ENCODE data around the gene NACC2. TPM values are rescaled to one million over a fixed set of nuclear protein-coding genes. Genes with fewer than 3 reads are reported as not detected.

Gene NACC2
- total and polyA plus RNA-seq, 10 of the 15 experiments (the other 5 are each of a cell fraction or from before 2014, with no cell fraction given) = 0.66 to 14.7 (median 3.5) TPM

GRCh38 chr9:136118320-136119060, 23.4 kb upstream of the NACC2 start, which contains the start of gene TMEM250 (continued):
- TF ChIP-seq EZH2 (IDR thresholded peaks at IDR 0.05; ENCODE audit: borderline replicate concordance, control insufficient read depth, low read depth, low read length) (no peak), RUNX3 (IDR thresholded peaks at IDR 0.05; ENCODE audit: low read length) (no peak), E4F1 (IDR thresholded peaks at IDR 0.05; ENCODE audit: borderline replicate concordance, partially characterized antibody) (peak; percentile 24), POU2F2 (IDR thresholded peaks at IDR 0.05; ENCODE audit: borderline replicate concordance, low read depth, low read length) (peak; percentile 45), RFX5 (IDR thresholded peaks at IDR 0.05; ENCODE audit: low read depth, low read length) (no peak), CUX1 (IDR thresholded peaks at IDR 0.05; ENCODE audit: insufficient replicate concordance, low read depth, low read length) (no peak), KAT2A (conservative IDR thresholded peaks at IDR 0.05; ENCODE audit: control insufficient read depth, low read depth, low read length) (no peak), ZBED1 (IDR thresholded peaks at IDR 0.05; ENCODE audit: borderline replicate concordance) (no peak), NR2C1 (IDR thresholded peaks at IDR 0.05) (peak; percentile 70), ZNF592 (IDR thresholded peaks at IDR 0.05) (0 out of 2 replicates have a peak, but pooled peaks have one; percentile 33), LARP7 (IDR thresholded peaks at IDR 0.05) (peak; percentile 99), EGR1 (IDR thresholded peaks at IDR 0.05; ENCODE audit: borderline replicate concordance in 1 of 2, low read depth in 2 of 2, low read length in 2 of 2) (peak in 1 of 2 experiments; percentile 97; a peak in 2 of 3 replicates), ASH2L (IDR thresholded peaks at IDR 0.05; ENCODE audit: borderline replicate concordance, low read depth) (peak; percentile 43; the same call in 1 of the 2 replicates), MEF2B (IDR thresholded peaks at IDR 0.05; ENCODE audit: partially characterized antibody, poor library complexity, severe bottlenecking) (peak; percentile 22), HDAC6 (IDR thresholded peaks at IDR 0.05; ENCODE audit: unreplicated experiment) (peak; percentile 17), TCF12 (IDR thresholded peaks at IDR 0.05; ENCODE audit: low read depth, low read length) (0 out of 2 replicates have a peak, but pooled peaks have one; percentile 6), BCL11A (IDR thresholded peaks at IDR 0.05; ENCODE audit: low read depth, low read length) (no peak), KDM1A (IDR thresholded peaks at IDR 0.05; ENCODE audit: borderline replicate concordance) (no peak)

Data from GM12878 (cell line).